ENCODE measurements around the gene EXO1. TPM values are rescaled to one million over a fixed set of nuclear protein-coding genes. Genes with fewer than 3 reads are reported as not detected.

The EXO1 gene
- total RNA-seq, 1 experiment from 2014 or later, result 32.9 TPM

DNA sequence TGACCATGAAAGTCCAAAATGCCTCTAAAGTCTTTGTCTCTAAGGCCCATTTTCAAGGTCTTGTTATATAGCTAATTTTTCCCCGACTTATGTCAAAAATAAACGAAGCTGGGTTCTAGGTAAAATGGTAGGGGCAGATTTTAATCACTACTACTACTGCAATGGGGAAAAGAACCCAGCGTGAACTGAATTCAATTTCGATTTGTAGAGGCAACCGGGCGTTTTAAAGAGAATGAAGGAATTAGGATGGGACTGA lies 536 bp upstream of the EXO1 start:
- peaks cover 7 to 20% of the 10 kb centered on the region in 2 experiments; a peak in 3 of 4 replicates for H3K4me1 ChIP-seq (ENCODE audit: control insufficient read depth in 1 of 2, insufficient read depth in 2 of 2, low read length in 2 of 2)
- peak overlapping the region; percentile 88 for H3K27ac ChIP-seq (ENCODE audit: low read depth, low read length)
- no peaks in the 10 kb centered on the region for H3K27me3 ChIP-seq (ENCODE audit: insufficient read depth, low read length)
- H2AFZ ChIP-seq (ENCODE audit: low read depth, low read length, poor library complexity, severe bottlenecking), result peak overlapping the region; percentile 99
- ChIA-PET RAD21 (ENCODE audit: low non-redundant PET in 1 of 2, low total read pairs in 2 of 2, uncharacterized antibody in 2 of 2, unreplicated experiment in 2 of 2) (no interaction called here), CTCF (interaction anchor here (2.1 kb wide), 1 partner anchor 237 kb away, joined by 6 read pairs; no protein-coding TSS in a partner anchor), POLR2A (interaction anchor here (1.0 to 1.4 kb wide), 2 partner anchors 141 to 236 kb away, joined by 3 to 4 read pairs; no protein-coding TSS in a partner anchor)
- H3K9me3 ChIP-seq (ENCODE audit: control insufficient read depth in 1 of 2, insufficient read depth in 1 of 2, low read depth in 1 of 2, low read length in 2 of 2), result no peaks in the 10 kb centered on the region
- peak overlapping the region; percentile 84 to 100 for H3K4me3 ChIP-seq (replicated peaks in 1 of 2; ENCODE audit: low read depth in 1 of 2, low read length in 2 of 2)
- intact Hi-C loops (cut with micrococcal nuclease), result no loop called here
- peaks cover 6 to 12% of the 10 kb centered on the region in 2 experiments for H3K36me3 ChIP-seq (ENCODE audit: control insufficient read depth in 1 of 2, insufficient read depth in 2 of 2, low read length in 2 of 2)
- H3K79me2 ChIP-seq (ENCODE audit: insufficient read depth, low read length), result peaks cover 30% of the 10 kb centered on the region
- H3K9ac ChIP-seq (ENCODE audit: low read length), result peak overlapping the region; percentile 99
- no peaks in the 10 kb centered on the region for H3K9me2 ChIP-seq (ENCODE audit: insufficient read depth)
- no peak for DNase-seq (ENCODE audit: low read depth, low spot score)
- peak overlapping the region; percentile 92 for H3K4me2 ChIP-seq (ENCODE audit: low read length)
- TF ChIP-seq CBX3 (IDR thresholded peaks at IDR 0.05; ENCODE audit: low read depth), result no peak
- no peak for TF ChIP-seq FOSL1 (IDR thresholded peaks at IDR 0.05; ENCODE audit: low read depth)
- no peak for TF ChIP-seq POLR2A (IDR thresholded peaks at IDR 0.05; ENCODE audit: borderline replicate concordance, extremely low read depth, insufficient read depth, insufficient read length)
- no peak for TF ChIP-seq ZFX (IDR thresholded peaks at IDR 0.05)
- TF ChIP-seq POLR2AphosphoS5 (IDR thresholded peaks at IDR 0.05; ENCODE audit: low read depth, low read length), result no peak
- TF ChIP-seq CEBPB (IDR thresholded peaks at IDR 0.05; ENCODE audit: low read depth), result no peak
- no peak for TF ChIP-seq JUND (IDR thresholded peaks at IDR 0.05)
- TF ChIP-seq, protein P1, sequence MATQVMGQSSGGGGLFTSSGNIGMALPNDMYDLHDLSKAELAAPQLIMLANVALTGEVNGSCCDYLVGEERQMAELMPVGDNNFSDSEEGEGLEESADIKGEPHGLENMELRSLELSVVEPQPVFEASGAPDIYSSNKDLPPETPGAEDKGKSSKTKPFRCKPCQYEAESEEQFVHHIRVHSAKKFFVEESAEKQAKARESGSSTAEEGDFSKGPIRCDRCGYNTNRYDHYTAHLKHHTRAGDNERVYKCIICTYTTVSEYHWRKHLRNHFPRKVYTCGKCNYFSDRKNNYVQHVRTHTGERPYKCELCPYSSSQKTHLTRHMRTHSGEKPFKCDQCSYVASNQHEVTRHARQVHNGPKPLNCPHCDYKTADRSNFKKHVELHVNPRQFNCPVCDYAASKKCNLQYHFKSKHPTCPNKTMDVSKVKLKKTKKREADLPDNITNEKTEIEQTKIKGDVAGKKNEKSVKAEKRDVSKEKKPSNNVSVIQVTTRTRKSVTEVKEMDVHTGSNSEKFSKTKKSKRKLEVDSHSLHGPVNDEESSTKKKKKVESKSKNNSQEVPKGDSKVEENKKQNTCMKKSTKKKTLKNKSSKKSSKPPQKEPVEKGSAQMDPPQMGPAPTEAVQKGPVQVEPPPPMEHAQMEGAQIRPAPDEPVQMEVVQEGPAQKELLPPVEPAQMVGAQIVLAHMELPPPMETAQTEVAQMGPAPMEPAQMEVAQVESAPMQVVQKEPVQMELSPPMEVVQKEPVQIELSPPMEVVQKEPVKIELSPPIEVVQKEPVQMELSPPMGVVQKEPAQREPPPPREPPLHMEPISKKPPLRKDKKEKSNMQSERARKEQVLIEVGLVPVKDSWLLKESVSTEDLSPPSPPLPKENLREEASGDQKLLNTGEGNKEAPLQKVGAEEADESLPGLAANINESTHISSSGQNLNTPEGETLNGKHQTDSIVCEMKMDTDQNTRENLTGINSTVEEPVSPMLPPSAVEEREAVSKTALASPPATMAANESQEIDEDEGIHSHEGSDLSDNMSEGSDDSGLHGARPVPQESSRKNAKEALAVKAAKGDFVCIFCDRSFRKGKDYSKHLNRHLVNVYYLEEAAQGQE (IDR thresholded peaks at IDR 0.05; ENCODE audit: low read depth), result no peak
- no peak for TF ChIP-seq EZH2phosphoT487 (IDR thresholded peaks at IDR 0.05; ENCODE audit: borderline replicate concordance)
- TF ChIP-seq SIN3A (IDR thresholded peaks at IDR 0.05; ENCODE audit: low read depth), result no peak
- TF ChIP-seq, protein P2, sequence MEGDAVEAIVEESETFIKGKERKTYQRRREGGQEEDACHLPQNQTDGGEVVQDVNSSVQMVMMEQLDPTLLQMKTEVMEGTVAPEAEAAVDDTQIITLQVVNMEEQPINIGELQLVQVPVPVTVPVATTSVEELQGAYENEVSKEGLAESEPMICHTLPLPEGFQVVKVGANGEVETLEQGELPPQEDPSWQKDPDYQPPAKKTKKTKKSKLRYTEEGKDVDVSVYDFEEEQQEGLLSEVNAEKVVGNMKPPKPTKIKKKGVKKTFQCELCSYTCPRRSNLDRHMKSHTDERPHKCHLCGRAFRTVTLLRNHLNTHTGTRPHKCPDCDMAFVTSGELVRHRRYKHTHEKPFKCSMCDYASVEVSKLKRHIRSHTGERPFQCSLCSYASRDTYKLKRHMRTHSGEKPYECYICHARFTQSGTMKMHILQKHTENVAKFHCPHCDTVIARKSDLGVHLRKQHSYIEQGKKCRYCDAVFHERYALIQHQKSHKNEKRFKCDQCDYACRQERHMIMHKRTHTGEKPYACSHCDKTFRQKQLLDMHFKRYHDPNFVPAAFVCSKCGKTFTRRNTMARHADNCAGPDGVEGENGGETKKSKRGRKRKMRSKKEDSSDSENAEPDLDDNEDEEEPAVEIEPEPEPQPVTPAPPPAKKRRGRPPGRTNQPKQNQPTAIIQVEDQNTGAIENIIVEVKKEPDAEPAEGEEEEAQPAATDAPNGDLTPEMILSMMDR (IDR thresholded peaks at IDR 0.05 in 2 of 3, conservative IDR thresholded peaks at IDR 0.05 in 1 of 3; ENCODE audit: borderline replicate concordance in 1 of 3, insufficient read depth in 1 of 3, low read depth in 2 of 3, low read length in 2 of 3), result no peak
- TF ChIP-seq, protein P3, sequence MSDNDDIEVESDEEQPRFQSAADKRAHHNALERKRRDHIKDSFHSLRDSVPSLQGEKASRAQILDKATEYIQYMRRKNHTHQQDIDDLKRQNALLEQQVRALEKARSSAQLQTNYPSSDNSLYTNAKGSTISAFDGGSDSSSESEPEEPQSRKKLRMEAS (IDR thresholded peaks at IDR 0.05), result no peak
- no peak for TF ChIP-seq TCF7L2 (IDR thresholded peaks at IDR 0.05; ENCODE audit: borderline replicate concordance, extremely low read depth, insufficient read depth, insufficient read length)
- TF ChIP-seq RAD21 (IDR thresholded peaks at IDR 0.05; ENCODE audit: low read depth), result no peak
- no peak for TF ChIP-seq YY1 (IDR thresholded peaks at IDR 0.05; ENCODE audit: extremely low read depth, insufficient replicate concordance, low read depth, low read length)
- TF ChIP-seq EZH2 (IDR thresholded peaks at IDR 0.05), result no peak
- ATAC-seq, result no peak
- BruUV-seq (replicated peaks), result TSS peak; percentile 83
- H4K20me1 ChIP-seq (ENCODE audit: insufficient read depth), result no peaks in the 10 kb centered on the region

Measured in HCT116 (cell line).